ENCODE measurements around the gene SULT2B1.
"Not testable (repeated sequence)": the region's sequence is repeated elsewhere in the genome, so short reads cannot be mapped to it uniquely, and the experiment has no call there.

SULT2B1 gene

DNA sequence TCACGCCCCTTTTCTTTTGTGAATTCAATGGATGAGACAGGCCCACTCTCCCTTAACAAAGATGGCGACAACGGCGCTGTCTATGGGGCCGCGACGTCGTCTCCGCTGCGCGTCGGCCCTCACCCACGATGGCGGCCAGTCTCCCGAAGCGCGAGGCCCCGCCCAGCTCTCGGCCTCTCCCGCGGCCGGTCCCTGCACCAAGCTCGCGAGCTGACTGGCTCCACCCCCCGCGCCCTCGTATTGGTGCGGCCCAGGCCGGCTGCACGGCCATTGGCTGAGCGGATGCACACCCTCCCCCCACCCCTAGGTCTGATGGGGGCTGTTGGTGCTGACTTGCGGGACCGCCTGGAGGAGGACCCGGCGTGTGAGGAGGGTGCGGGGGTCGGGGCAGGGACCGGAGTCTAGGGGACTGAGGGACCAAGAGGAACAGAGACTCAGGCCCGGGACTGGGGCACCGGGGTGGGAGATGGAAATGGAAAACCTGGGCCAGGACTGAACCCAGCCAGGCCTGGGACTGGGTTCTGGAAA is 72.2 kb downstream of the SULT2B1 start:
- peak; percentile 98 for DNase-seq

DNA sequence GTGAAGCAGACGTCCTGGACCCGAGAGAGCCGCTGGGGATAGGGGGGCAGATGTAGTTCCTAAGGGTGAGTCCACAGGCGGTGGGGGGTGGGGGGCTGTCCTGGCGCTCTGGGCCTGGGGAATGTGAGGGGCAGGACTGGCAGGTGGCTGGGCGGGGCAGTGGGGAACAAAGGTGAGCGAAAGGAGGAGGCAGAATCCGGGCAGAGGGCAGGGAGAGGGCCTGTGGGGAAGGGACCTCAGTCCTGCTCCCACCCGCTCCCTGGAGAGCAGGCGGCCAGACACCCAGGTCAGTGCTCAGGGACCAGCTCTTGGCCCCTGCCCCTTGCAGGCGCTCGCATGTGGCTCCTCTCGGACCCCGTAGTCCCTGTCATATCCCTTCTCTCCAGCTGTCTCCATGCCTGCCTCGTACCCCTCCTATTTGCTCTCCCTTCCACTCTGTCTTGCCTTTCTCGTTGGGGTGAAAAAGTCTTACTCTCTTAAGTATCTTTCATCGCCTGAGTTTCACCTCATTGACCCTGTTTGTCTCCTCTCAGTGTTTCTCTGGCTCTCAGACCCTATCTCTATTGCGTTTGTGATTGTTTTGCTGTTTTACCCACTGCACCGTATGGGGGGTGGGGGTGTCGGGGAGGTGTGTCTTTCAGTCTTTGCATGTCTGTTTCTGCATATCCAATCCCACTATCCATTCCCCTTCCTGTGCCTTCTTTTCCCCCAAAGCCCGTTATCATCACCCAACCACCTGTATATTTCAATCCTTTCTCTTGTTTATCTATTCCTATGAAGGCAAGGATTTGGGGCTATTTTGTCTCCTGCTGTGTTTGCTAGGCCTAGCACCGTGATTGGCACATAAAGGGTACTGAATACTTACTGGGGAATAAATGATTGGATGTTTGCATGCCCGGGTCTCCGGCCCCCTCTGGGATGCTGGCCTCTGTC is 73.1 kb downstream of the SULT2B1 start:
- no peak for DNase-seq

DNA sequence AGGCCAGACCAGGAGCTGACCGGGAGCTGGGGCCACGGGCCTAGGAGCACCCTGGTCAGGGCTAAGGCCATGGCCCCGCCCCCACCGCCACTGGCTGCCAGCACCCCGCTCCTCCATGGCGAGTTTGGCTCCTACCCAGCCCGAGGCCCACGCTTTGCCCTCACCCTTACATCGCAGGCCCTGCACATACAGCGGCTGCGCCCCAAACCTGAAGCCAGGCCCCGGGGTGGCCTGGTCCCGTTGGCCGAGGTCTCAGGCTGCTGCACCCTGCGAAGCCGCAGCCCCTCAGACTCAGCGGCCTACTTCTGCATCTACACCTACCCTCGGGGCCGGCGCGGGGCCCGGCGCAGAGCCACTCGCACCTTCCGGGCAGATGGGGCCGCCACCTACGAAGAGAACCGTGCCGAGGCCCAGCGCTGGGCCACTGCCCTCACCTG is 73.9 kb downstream of the SULT2B1 start:
- no peak for DNase-seq

DNA sequence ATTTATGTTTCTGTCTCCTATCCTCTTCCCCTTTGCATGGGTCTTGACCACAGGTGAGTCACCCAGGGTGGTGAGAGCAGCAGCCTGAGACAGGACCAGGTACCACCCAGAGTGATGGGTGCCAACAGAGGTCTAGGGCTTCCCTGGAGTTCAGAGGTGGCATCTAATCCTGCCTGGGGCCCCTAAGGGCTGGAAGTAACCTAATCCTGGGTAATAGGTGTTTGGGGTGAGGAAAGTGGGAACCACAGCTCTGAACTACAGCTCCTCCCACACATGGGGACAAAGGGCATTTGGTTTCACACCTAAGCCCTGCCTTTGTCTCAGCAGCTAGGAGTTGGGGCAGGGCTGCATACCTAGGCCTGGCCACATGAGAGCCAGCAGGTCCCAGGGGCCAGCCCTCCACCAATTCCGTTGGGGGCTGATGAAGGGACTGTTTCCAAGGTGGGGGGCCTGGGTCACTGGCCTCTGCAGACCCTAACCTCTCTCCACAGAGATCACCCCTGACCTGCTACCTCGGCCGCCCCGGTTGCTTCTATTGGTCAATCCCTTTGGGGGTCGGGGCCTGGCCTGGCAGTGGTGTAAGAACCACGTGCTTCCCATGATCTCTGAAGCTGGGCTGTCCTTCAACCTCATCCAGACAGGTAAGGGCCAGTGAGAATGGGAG is 75.4 kb downstream of the SULT2B1 start:
- DNase-seq, result peak; percentile 48

DNA sequence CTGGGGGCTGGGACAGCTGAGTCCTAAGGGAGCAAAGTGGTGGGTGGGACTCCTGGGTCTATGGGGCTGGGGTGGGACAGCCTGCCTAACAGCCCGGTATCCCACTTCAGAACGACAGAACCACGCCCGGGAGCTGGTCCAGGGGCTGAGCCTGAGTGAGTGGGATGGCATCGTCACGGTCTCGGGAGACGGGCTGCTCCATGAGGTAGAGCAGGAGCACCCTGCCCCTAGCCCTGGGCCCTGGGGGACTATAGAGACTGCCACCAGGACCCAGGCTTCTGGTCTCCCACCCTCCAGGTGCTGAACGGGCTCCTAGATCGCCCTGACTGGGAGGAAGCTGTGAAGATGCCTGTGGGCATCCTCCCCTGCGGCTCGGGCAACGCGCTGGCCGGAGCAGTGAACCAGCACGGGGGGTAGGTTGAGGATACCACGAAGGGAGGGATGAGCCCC is 75.9 kb downstream of the SULT2B1 start:
- DNase-seq, result no peak

DNA sequence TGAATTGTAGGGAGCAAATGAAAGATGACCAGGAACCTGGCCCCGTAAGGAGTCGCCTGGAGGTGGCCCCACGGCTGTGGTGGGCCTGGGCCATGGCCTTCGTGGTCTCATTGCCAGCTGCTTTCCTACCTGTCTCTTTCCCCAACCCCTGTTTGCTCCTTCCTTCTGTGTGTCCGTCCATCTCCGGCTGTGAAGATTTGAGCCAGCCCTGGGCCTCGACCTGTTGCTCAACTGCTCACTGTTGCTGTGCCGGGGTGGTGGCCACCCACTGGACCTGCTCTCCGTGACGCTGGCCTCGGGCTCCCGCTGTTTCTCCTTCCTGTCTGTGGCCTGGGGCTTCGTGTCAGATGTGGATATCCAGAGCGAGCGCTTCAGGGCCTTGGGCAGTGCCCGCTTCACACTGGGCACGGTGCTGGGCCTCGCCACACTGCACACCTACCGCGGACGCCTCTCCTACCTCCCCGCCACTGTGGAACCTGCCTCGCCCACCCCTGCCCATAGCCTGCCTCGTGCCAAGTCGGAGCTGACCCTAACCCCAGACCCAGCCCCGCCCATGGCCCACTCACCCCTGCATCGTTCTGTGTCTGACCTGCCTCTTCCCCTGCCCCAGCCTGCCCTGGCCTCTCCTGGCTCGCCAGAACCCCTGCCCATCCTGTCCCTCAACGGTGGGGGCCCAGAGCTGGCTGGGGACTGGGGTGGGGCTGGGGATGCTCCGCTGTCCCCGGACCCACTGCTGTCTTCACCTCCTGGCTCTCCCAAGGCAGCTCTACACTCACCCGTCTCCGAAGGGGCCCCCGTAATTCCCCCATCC is 76.7 kb downstream of the SULT2B1 start:
- DNase-seq, result no peak

DNA sequence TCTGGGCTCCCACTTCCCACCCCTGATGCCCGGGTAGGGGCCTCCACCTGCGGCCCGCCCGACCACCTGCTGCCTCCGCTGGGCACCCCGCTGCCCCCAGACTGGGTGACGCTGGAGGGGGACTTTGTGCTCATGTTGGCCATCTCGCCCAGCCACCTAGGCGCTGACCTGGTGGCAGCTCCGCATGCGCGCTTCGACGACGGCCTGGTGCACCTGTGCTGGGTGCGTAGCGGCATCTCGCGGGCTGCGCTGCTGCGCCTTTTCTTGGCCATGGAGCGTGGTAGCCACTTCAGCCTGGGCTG is 77.3 kb downstream of the SULT2B1 start:
- DNase-seq, result no peak

DNA sequence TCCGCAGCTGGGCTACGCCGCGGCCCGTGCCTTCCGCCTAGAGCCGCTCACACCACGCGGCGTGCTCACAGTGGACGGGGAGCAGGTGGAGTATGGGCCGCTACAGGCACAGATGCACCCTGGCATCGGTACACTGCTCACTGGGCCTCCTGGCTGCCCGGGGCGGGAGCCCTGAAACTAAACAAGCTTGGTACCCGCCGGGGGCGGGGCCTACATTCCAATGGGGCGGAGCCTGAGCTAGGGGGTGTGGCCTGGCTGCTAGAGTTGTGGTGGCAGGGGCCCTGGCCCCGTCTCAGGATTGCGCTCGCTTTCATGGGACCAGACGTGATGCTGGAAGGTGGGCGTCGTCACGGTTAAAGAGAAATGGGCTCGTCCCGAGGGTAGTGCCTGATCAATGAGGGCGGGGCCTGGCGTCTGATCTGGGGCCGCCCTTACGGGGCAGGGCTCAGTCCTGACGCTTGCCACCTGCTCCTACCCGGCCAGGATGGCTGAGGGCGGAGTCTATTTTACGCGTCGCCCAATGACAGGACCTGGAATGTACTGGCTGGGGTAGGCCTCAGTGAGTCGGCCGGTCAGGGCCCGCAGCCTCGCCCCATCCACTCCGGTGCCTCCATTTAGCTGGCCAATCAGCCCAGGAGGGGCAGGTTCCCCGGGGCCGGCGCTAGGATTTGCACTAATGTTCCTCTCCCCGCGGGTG is 77.8 kb downstream of the SULT2B1 start:
- no peak for DNase-seq

DNA sequence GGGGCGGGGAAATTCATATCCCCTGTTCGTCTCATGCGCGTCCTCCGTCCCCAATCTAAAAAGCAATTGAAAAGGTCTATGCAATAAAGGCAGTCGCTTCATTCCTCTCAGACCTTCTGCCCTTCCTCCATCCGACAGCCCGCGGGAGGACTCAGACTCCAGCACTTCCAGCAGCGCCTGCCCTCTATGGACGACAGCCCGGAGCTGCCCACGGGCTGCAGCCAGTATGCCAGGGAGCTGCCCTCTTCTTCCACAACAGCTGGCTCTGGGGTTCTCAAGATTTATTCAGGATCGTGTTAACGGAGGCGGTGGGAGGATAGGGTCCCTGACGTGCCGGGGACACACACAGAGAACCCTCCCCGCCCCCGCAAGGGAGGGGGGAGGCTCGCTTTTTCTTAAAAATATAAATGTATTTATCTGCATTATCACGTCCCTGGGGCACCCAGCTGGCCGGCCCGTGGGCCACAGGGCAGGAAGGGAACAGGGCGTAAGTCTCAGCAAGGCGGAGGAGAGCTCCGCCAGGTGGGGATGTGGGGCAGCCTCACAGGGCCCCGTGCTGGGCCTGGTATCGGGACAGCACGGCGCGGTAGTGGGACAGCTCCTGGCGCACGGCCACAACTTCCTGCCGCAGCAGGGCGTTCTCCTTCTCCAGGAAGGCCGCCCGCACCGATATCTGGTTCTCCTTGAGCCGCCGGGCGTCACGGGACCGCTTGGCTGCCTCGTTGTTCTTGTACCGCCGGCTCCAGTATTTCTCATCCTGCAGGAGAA is 78.5 kb downstream of the SULT2B1 start:
- no peak for DNase-seq

DNA sequence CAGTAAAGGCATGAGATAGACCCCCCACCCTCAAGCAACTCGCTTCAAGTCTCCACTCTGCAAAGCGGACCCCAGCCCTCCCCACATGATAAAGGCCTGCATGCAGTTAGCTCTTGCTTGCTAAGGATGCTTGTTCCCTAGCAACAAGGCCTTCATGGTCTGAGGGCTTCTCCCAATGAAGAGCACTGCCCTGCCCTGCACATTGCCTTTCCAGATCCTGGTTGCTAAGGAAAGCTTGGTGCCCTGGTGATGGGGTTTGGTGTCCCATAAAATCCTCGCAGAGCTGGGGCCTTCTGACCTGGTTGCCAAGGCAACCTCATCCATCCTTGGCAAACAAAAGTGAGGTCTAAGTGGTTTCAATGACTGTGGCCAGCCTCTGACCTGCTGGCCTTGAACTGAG is 79.3 kb downstream of the SULT2B1 start:
- no peak for DNase-seq

DNA sequence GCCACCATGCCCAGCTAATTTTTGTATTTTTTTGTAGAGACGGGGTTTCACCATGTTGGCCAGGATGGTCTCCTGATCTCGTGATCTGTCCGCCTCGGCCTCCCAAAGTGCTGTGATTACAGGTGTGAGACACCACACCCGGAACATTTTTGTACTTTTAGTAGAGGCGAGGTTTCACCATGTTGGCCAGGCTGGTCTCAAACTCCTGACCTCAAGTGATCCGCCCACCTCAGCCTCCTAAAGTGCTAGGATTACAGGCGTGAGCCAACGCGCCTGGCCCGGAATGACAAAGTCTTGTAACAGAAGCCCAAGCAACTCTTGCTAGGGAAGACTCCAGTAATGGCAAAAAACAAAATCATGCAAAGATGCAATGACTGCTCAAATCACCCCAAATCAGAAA is 80.3 kb downstream of the SULT2B1 start:
- DNase-seq, result not testable (repeated sequence)

DNA sequence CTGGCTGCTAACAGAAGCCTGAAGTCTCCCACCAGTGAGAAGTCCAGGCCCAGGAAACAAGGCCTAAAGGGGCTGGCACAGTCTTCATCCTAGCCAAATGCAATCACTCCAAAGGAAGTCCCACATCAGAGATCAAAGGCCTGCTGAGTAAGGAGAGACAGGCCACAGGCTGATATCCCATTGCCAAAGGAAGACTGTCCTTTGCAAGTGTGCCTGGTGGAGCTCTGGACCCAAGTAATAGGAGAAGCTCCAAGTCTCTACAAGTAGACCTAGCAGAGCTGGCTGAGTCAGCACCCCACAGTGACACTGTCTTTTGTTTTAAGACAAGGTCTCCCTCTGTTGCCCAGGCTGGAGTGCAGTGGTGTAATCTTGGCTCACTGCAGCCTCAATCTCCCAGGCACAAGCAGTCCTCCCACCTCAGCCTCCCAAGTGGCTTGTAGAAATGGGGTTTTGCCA is 80.7 kb downstream of the SULT2B1 start:
- peak; percentile 1 for DNase-seq

DNA sequence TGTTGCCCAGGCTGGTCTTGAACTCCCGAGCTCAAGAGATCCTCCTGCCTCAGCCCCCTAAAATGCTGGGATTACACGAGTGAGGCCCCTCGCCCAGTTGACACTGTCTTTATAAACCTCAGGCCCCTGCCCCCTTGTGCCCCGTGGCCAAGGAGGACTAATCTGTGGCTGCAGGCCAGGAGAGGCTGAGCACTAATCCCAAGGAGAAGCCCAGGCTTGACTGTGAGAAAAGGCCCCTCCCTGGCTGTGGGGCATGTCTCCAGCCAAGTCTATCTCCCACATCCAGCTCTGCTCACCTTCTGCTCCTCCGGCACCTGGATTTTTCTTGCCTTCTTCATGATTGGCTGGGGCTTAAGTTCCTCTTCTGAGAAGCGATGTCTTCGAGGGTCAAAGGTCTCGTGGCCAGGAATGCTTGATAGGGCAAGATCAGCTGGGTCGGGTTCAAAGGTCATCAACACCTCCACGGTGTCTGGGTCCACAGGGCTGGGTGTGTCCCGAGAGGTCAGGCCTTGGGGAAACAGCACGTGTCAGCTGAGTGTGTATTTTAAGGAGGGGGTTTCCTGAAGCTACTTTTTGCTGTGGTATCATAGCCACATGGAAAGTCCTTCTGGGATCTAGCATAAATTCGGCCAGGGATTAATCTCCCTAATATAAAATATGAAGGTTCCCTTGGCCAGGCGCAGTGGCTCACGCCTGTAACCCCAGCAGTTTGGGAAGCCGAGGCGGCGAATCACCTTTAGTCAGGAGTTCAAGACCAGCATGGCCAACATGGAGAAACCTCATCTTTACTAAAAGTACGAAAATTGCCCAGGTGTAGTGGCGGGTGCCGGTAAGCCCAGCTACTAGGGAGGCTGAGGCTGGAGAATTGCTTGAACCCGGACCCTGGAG is 81.4 kb downstream of the SULT2B1 start:
- DNase-seq, result no peak

DNA sequence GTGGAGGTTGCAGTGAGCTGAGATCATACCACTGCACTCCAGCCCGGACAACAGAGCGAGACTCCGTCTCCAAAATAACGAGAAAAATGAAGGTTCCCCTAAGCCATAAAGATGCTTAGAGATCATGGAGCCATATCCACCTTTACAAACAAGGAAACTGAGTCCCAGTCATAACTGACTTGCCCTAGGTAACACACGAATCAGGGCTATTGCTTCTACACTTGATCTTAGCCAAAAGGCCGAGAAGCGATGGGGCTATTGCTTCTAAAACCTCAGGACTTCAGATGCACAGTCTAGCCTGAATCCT is 82.0 kb downstream of the SULT2B1 start:
- DNase-seq, result no peak

DNA sequence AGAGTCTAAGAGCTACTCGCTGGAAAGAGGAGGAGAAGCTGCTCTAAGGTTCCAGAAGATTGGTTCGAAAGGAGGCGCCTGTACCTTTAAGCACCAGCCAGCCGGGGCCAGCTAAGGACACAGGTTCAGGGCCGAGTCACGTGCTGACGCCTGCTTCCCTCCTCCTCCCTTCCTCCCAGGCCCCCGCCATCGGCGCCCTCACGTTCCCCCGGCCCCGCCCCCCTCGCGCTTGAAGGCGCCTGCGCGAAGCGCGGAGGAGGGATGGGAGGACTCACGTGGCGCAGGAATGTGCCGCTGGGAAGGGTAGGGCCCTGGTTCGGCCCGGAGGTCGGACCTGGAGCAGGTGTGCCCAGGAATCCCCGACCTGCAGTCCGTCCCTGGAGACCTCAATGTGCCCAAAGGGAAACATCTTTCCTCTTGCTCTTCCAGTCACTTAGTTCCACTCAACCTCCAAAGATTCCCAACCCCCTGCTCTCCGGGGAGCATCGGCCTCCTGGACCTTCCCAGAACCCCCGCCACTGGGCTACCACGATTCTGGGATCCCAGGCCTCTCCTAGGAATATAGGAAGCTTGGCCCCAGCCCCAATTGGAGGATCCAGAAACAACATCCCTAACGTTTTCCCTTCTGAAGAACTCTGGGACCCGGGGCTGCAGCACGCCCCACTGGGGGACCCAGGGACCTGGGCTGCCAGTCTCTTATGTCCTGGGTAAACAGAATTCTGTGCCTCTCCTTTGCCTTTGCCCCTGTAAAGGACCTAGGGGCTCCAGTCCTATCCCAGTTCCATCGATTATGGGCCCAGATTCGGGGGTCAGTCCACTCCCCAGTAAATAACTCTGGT is 82.7 kb downstream of the SULT2B1 start:
- peak; percentile 95 for DNase-seq

DNA sequence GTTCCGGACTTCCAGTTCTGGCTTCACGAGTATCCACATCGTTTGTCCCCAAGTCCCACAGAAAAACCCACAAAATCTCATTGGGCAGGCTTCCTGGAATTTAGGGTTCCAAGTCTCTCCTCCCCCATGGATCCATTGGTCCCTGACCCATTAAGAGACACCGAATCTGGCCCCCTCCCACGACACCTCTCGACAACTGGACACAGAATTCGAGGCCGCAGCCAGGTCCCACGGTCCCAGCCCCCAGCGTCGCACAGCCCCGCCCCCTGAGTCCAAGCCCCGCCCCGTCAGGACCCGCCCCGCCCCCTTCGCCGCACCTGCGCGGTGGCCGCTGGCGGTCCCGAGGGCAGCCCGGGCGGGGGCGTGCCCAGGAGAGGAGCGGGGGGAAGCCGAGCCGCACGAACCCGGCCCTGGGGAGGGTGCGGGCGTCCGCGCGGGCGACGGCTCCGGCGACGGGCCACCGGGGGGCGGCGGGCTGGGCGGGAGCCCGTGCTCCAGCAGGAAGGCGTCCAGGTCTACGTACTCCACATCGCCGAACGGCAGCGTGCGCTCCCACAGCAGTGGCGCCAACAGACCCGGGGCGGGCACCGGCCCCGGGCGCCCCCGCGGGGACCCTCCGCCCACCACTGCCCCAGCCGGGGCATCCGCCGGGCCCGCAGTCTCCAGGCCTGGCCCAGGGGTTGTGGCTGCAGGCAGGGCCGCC is 83.4 kb downstream of the SULT2B1 start:
- DNase-seq, result peak; percentile 79

DNA sequence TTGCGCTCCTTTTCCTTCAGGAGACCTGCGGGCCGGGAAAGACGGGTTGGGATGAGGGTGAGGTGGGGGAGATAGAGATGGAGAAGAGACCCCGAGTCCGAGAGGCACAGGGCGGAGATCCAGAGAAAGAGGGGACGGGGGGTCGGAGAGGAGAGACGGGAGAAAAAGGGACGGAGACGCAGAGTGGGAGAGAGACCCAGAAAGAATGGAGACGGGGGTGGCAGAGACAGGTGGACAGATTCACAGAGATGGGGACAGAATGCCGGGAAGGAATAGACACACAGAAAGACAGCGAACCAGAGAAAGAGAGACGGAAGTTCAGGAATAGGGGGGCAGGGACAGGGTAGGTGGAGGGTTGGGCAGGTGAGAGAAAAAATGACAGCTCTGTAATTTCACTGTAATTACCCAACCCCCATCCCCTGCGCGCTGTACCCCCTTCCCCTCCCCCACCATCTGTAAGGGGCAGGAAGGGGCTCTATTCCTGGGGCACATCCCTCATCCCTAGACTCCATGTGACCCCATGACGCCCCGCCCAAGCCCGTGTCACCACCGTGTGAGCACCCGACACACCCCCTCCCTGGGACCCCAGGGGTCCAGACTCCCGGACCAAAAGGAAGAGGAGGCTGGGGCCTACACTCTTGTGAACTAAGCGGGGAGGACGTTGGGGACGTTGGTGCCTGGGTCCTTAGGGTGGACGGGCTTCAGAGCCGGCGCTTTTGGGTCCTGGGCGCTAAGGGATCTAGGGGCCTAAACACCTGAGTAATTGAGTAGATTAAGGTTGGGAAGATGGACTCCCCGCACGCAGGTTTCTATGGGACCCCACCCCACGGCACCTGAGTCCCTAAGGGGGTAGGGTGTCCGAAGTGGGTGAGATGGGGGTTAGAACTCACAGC is 84.2 kb downstream of the SULT2B1 start:
- DNase-seq, result peak; percentile 50

DNA sequence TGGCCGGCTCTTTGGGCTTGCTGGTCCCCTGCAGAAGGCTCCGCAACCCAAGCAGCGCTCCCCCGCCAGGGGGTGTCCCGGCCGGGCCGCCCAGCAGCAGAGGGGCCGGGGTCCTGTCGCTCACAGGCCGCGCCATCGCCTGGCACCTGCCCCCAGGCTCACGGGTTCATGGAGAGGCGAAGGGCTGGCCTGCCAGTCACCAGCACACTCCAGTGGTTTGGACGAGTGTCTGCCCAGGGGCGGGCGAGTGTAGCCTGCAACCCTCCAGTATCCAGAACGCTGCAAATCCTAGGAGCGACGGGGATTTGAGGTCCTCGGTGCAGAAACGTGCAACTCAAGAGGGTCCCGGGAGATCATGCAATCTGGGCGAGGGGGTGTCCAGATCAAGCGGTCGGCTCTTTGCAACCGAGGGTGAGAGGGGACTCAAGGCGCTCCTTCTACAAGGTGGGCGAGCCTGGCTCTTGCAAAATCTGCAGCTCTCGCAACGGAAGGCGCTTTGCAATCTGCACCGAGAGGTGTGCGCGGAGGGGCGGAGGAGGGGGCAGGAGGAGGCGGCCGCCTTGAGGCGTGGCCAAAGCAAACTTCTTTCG is 85.0 kb downstream of the SULT2B1 start, which contains the start of gene DBP:
TSS of gene DBP (minus strand) at position 521 of the 590 bp plus-strand sequence. CDS start at position 136, 385 bp downstream.
- peak; percentile 46 for DNase-seq

All from CD4-positive, alpha-beta T cell treated with Interleukin-6 for 4 hours (primary cell).